MM.1S (cell line): Measurements from ENCODE around the gene NAGA.
A peak's percentile ranks its signal among the peaks of the same experiment; 100 is the strongest.
"Not testable (repeated sequence)": the region's sequence is repeated elsewhere in the genome, so short reads cannot be mapped to it uniquely, and the experiment has no call there.

Experiments
- DNase-seq: peaks from one replicate; pipeline ENCODE4 v3.0.0-alpha.2; 2015
- H2AFZ ChIP-seq: fragments of 300-600 bp; sonication (generic); 2 replicates; pipeline ENCODE4 v1.6.0; 2016; ENCODE audit warnings: antibody characterized with exemption, low read length
- H3F3A ChIP-seq: fragments of 300-600 bp; sonication (generic); 2 replicates; pipeline ENCODE4 v1.6.1; 2016; ENCODE audit warnings: mild to moderate bottlenecking, antibody characterized with exemption, low read length, moderate library complexity, mixed read lengths; ENCODE audit not compliant: insufficient read depth
- H3K27ac ChIP-seq: fragments of 300-600 bp; sonication (generic); 2 replicates; pipeline ENCODE4 v1.5.1; 2016; ENCODE audit warnings: mild to moderate bottlenecking, low read length
- H3K27me3 ChIP-seq: fragments of 300-600 bp; sonication (generic); replicated peaks from 2 replicates; pipeline ENCODE4 v1.6.0; 2016; ENCODE audit warnings: low read length; ENCODE audit not compliant: insufficient read depth
- H3K36me3 ChIP-seq: fragments of 300-600 bp; sonication (generic); replicated peaks from 2 replicates; pipeline ENCODE4 v1.6.1; 2016; ENCODE audit warnings: mild to moderate bottlenecking, low read length, mixed read lengths; ENCODE audit not compliant: insufficient read depth
- H3K4me1 ChIP-seq: fragments of 300-600 bp; sonication (generic); 2 replicates; pipeline ENCODE4 v1.6.1; 2016; ENCODE audit warnings: low read length, mixed read lengths
- H3K4me2 ChIP-seq: fragments of 300-600 bp; sonication (generic); 2 replicates; pipeline ENCODE4 v1.6.0; 2016; ENCODE audit warnings: low read depth, low read length
- H3K4me3 ChIP-seq: fragments of 300-600 bp; sonication (generic); 2 replicates; pipeline ENCODE4 v1.5.1; 2016; ENCODE audit warnings: low read length, mixed read lengths
- H3K79me2 ChIP-seq: fragments of 300-600 bp; sonication (generic); 2 replicates; pipeline ENCODE4 v1.6.1; 2016; ENCODE audit warnings: mixed run types, low read length, mixed read lengths
- H3K9ac ChIP-seq: fragments of 300-600 bp; sonication (generic); 2 replicates; pipeline ENCODE4 v1.6.1; 2016; ENCODE audit warnings: low read length, mixed read lengths
- H3K9me2 ChIP-seq: fragments of 300-600 bp; sonication (generic); replicated peaks from 2 replicates; pipeline ENCODE4 v1.6.1; 2016; ENCODE audit warnings: mild to moderate bottlenecking, low read length, mixed read lengths; ENCODE audit not compliant: insufficient read depth
- H3K9me3 ChIP-seq: fragments of 300-600 bp; sonication (generic); replicated peaks from 2 replicates; pipeline ENCODE4 v1.6.1; 2016; ENCODE audit warnings: mild to moderate bottlenecking, low read length, mixed read lengths; ENCODE audit not compliant: insufficient read depth
- H4K20me1 ChIP-seq: fragments of 300-600 bp; sonication (generic); 2 replicates; pipeline ENCODE4 v1.6.1; 2016; ENCODE audit warnings: mild to moderate bottlenecking, low read length, moderate library complexity, mixed read lengths; ENCODE audit not compliant: insufficient read depth
- CTCF ChIP-seq: fragments of 300-600 bp; sonication (generic); IDR thresholded peaks from 2 replicates; pipeline ENCODE4 v1.5.1; 2016; ENCODE audit warnings: antibody characterized with exemption, low read length, mixed read lengths
- EZH2 ChIP-seq: fragments of 300-600 bp; sonication (generic); optimal IDR thresholded peaks from 2 replicates; pipeline ENCODE3; 2017; ENCODE audit warnings: low read depth, mild to moderate bottlenecking, antibody characterized with exemption, low read length, mixed read lengths
- EZH2phosphoT487 ChIP-seq: fragments of 300-600 bp; sonication (generic); IDR thresholded peaks from 2 replicates; pipeline ENCODE4 v1.6.1; 2018; ENCODE audit warnings: antibody characterized with exemption, low read length

The NAGA gene

GRCh38 chr22:42074132-42074811 lies 3.7 kb upstream of the NAGA start, which contains the start of gene PHETA2:
Gene PHETA2 (plus strand): TSS chr22:42074248. CDS start chr22:42077294, 3,046 bp downstream.
- Histone ChIP-seq H3K79me2 (no peaks in the 10 kb centered on the region), H3F3A (peaks cover 20% of the 10 kb centered on the region; the same call in 1 of the 2 replicates), H3K4me1 (peaks cover 15% of the 10 kb centered on the region), H3K36me3 (no peaks in the 10 kb centered on the region), H4K20me1 (no peaks in the 10 kb centered on the region), H3K27me3 (no peaks in the 10 kb centered on the region), H3K27ac (no peak within 1 kb of the TSS), H3K9ac (peak within 1 kb of the TSS; percentile 37; the same call in 1 of the 2 replicates), H2AFZ (peak within 1 kb of the TSS; percentile 58; the same call in 1 of the 2 replicates), H3K4me3 (peak within 1 kb of the TSS; percentile 34; the same call in 1 of the 2 replicates), H3K9me3 (no peaks in the 10 kb centered on the region), H3K4me2 (peak within 1 kb of the TSS; percentile 45; the same call in 1 of the 2 replicates), H3K9me2 (no peaks in the 10 kb centered on the region)
- TF ChIP-seq CTCF, result peak; percentile 19; the same call in 1 of the 2 replicates
- TF ChIP-seq EZH2, result no peak
- no peak for DNase-seq

GRCh38 chr22:42073621-42074041 lies 3.0 kb upstream of the NAGA start:
- Histone ChIP-seq H3K4me2 (0 out of 2 replicates have a peak overlapping the region, but pooled peaks have one; percentile 45), H3K9ac (no peak overlapping the region), H3K36me3 (no peaks in the 10 kb centered on the region), H3F3A (peaks cover 14% of the 10 kb centered on the region; the same call in 1 of the 2 replicates), H3K27ac (no peak overlapping the region), H3K4me3 (no peak overlapping the region), H2AFZ (no peak overlapping the region), H3K4me1 (peaks cover 12% of the 10 kb centered on the region), H3K27me3 (no peaks in the 10 kb centered on the region), H3K9me3 (no peaks in the 10 kb centered on the region), H3K79me2 (no peaks in the 10 kb centered on the region), H4K20me1 (no peaks in the 10 kb centered on the region), H3K9me2 (no peaks in the 10 kb centered on the region)
- no peak for DNase-seq
- TF ChIP-seq EZH2 (no peak), CTCF (no peak), EZH2phosphoT487 (no peak)

- no peaks in the 10 kb centered on the region for H3K9me2 ChIP-seq
- H3K4me3 ChIP-seq, result no peak overlapping the region
- no peak overlapping the region for H3K4me2 ChIP-seq
- H3K9me3 ChIP-seq, result no peaks in the 10 kb centered on the region
- no peaks in the 10 kb centered on the region for H3K79me2 ChIP-seq
- TF ChIP-seq CTCF (no peak), EZH2phosphoT487 (no peak), EZH2 (no peak)
- DNase-seq, result no peak
- no peak overlapping the region for H3K27ac ChIP-seq
- no peak overlapping the region for H3K9ac ChIP-seq
- H3K36me3 ChIP-seq, result no peaks in the 10 kb centered on the region
- H3F3A ChIP-seq, result peaks cover 13% of the 10 kb centered on the region; the same call in 1 of the 2 replicates
- H4K20me1 ChIP-seq, result no peaks in the 10 kb centered on the region
- H3K4me1 ChIP-seq, result peaks cover 12% of the 10 kb centered on the region
- no peaks in the 10 kb centered on the region for H3K27me3 ChIP-seq
- H2AFZ ChIP-seq, result no peak overlapping the region
These were observed 2.2 kb upstream of the NAGA start for GRCh38 chr22:42072606-42073330.

- Histone ChIP-seq H3F3A (peaks cover 13% of the 10 kb centered on the region; the same call in 1 of the 2 replicates), H3K9ac (peak overlapping the region; percentile 59; the same call in 1 of the 2 replicates), H3K4me2 (peak overlapping the region; percentile 99; the same call in 1 of the 2 replicates), H3K4me3 (peak overlapping the region; percentile 66), H3K4me1 (peaks cover 12% of the 10 kb centered on the region), H2AFZ (peak overlapping the region; percentile 94)
- not testable (repeated sequence) for DNase-seq, H4K20me1 ChIP-seq, H3K9me3 ChIP-seq, H3K27me3 ChIP-seq, H3K36me3 ChIP-seq, H3K79me2 ChIP-seq, H3K27ac ChIP-seq, H3K9me2 ChIP-seq
These were observed 896 bp upstream of the NAGA start for GRCh38 chr22:42071508-42071907.
